NCI-H146 treated with DMSO at 0.1 percent for 48 hours (cell line): ENCODE data around the gene PRUNE2.
A peak's percentile ranks its signal among the peaks of the same experiment; 100 is the strongest.
"Not testable (repeated sequence)": the region's sequence is repeated elsewhere in the genome, so short reads cannot be mapped to it uniquely, and the experiment has no call there.

ENCODE experiments used
- DNase-seq: peaks from one replicate; lab custom pipeline; 2025; ENCODE audit not compliant: unreplicated experiment; lab: John Stamatoyannopoulos, UW

Gene PRUNE2

GRCh38 chr9:76868897-76869296, 37.0 kb downstream of the PRUNE2 start:
- DNase-seq: peak; percentile 66

GRCh38 chr9:76866689-76867088, 39.2 kb downstream of the PRUNE2 start:
- no peak for DNase-seq

- no peak for DNase-seq
These were observed 42.1 kb downstream of the PRUNE2 start for GRCh38 chr9:76863832-76864231.

GRCh38 chr9:76859860-76860259, 46.1 kb downstream of the PRUNE2 start:
- DNase-seq: no peak

GRCh38 chr9:76858248-76858647, 47.7 kb downstream of the PRUNE2 start:
- not testable (repeated sequence) for DNase-seq

GRCh38 chr9:76856016-76856415, 49.9 kb downstream of the PRUNE2 start:
- DNase-seq: no peak

GRCh38 chr9:76855015-76855414, 50.9 kb downstream of the PRUNE2 start:
- DNase-seq: no peak

GRCh38 chr9:76852026-76852425, 53.9 kb downstream of the PRUNE2 start:
- DNase-seq: no peak

GRCh38 chr9:76846297-76846696, 59.6 kb downstream of the PRUNE2 start:
- DNase-seq: no peak

- DNase-seq: no peak
These were observed 60.7 kb downstream of the PRUNE2 start for GRCh38 chr9:76845254-76845653.

- no peak for DNase-seq
These were observed 70.2 kb downstream of the PRUNE2 start for GRCh38 chr9:76835571-76836283.

- no peak for DNase-seq
These were observed 77.5 kb downstream of the PRUNE2 start for GRCh38 chr9:76828447-76828846.

- no peak for DNase-seq
These were observed 78.4 kb downstream of the PRUNE2 start for GRCh38 chr9:76827296-76828080.

GRCh38 chr9:76820431-76820830, 85.5 kb downstream of the PRUNE2 start:
- no peak for DNase-seq

GRCh38 chr9:76818271-76818670, 87.6 kb downstream of the PRUNE2 start:
- no peak for DNase-seq

GRCh38 chr9:76817489-76817888, 88.4 kb downstream of the PRUNE2 start:
- no peak for DNase-seq

GRCh38 chr9:76812591-76812990, 93.3 kb downstream of the PRUNE2 start:
- DNase-seq: peak; percentile 63

GRCh38 chr9:76810377-76810957, 95.4 kb downstream of the PRUNE2 start:
- DNase-seq: peak; percentile 37

GRCh38 chr9:76808636-76809035, 97.3 kb downstream of the PRUNE2 start:
- DNase-seq: no peak

- no peak for DNase-seq
These were observed 102.2 kb downstream of the PRUNE2 start for GRCh38 chr9:76803762-76804161.

- DNase-seq: no peak
These were observed 102.8 kb downstream of the PRUNE2 start for GRCh38 chr9:76803083-76803482.

- no peak for DNase-seq
These were observed 105.0 kb downstream of the PRUNE2 start for GRCh38 chr9:76800901-76801300.
